ENCODE data around the gene FMO3. TPM values are rescaled to one million over a fixed set of nuclear protein-coding genes. Genes with fewer than 3 reads are reported as not detected.

Gene FMO3
- total RNA-seq, 1 experiment from 2014 or later, result not detected

DNA sequence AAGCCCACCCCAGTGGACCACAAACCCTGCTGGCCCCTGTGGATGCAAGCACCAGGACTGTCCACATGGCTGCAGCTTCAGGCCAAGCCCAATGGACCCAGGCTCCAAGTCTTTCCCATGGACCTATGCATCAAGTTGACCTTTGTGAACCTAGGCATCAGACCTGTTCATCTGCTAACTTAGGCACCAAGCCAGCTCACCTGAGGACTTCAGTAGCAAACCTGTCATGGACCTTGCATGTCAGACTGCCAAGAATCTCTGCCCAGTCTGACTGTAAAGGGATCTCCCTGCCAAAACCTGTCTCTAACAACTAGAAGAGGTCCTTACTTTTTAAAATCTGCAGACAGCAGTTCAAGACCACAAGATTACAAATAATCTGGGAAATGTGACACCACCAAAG, 37.8 kb downstream of the FMO3 start:
- H3K4me3 ChIP-seq, result no peak overlapping the region
- H3K79me2 ChIP-seq (ENCODE audit: low read depth), result no peaks in the 10 kb centered on the region
- DNase-seq, result no peak
- no peaks in the 10 kb centered on the region for H3K4me1 ChIP-seq (replicated peaks; ENCODE audit: insufficient read depth)
- no peaks in the 10 kb centered on the region for H3K27me3 ChIP-seq (ENCODE audit: insufficient read depth, low read depth)
- no peak overlapping the region for H3K4me2 ChIP-seq
- ChIA-PET POLR2A (ENCODE audit: unreplicated experiment) (no interaction called here), CTCF (no interaction called here)
- H3K36me3 ChIP-seq (ENCODE audit: low read depth), result no peaks in the 10 kb centered on the region
- no peak overlapping the region for H2AFZ ChIP-seq
- H3F3A ChIP-seq (ENCODE audit: insufficient read depth, low read depth), result no peaks in the 10 kb centered on the region
- intact Hi-C loops (cut with micrococcal nuclease; ENCODE audit: unreplicated experiment), result no loop called here
- H3K9me2 ChIP-seq (ENCODE audit: insufficient read depth), result no peaks in the 10 kb centered on the region
- no peaks in the 10 kb centered on the region; the same call in 1 of the 2 replicates for H4K20me1 ChIP-seq (ENCODE audit: insufficient read depth)
- no peak overlapping the region for H3K27ac ChIP-seq
- H3K9me3 ChIP-seq (ENCODE audit: insufficient read depth, low read depth), result no peaks in the 10 kb centered on the region
- BruUV-seq (replicated peaks), result no TSS peak
- TF ChIP-seq, protein P1, sequence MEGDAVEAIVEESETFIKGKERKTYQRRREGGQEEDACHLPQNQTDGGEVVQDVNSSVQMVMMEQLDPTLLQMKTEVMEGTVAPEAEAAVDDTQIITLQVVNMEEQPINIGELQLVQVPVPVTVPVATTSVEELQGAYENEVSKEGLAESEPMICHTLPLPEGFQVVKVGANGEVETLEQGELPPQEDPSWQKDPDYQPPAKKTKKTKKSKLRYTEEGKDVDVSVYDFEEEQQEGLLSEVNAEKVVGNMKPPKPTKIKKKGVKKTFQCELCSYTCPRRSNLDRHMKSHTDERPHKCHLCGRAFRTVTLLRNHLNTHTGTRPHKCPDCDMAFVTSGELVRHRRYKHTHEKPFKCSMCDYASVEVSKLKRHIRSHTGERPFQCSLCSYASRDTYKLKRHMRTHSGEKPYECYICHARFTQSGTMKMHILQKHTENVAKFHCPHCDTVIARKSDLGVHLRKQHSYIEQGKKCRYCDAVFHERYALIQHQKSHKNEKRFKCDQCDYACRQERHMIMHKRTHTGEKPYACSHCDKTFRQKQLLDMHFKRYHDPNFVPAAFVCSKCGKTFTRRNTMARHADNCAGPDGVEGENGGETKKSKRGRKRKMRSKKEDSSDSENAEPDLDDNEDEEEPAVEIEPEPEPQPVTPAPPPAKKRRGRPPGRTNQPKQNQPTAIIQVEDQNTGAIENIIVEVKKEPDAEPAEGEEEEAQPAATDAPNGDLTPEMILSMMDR (conservative IDR thresholded peaks at IDR 0.05), result no peak
- no peak for TF ChIP-seq EZH2 (IDR thresholded peaks at IDR 0.05; ENCODE audit: low read depth)

DNA sequence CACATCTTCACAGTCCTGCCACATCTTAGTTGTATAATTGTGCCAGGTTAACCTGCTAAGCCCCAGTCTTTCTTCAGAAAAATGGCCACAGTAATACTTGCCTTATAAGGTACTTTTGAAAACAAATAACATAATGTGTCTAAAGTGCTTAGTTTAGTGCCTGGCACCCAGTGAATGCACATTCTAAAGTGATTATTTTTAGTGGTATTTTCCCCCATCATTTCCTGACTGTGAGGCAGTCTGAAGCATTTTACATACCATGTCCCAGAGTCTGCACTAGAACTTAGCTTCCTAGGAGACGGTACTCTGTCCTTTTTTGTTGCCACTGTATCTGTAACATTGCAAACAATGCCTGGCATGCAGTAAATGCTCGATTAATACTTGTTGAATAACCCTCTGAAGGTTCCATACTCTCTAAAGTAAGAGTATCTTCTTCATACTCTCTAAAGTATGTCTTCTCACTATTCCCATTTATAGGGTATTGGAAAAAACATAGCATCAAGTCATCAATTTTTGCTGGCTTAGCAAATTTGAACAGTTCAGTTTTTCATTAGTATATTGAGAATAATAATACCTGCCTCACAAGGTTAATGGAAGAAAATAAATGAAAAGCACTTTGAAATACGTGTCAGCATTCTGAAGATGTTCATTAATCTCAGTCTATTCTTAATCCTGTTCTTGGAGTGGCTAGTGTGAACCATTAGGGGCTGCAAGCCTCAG, 43.7 kb downstream of the FMO3 start:
- H3K9me2 ChIP-seq (ENCODE audit: insufficient read depth), result no peaks in the 10 kb centered on the region
- no peak for TF ChIP-seq EZH2 (IDR thresholded peaks at IDR 0.05; ENCODE audit: low read depth)
- TF ChIP-seq, protein P1 (conservative IDR thresholded peaks at IDR 0.05), result no peak
- POLR2A ChIA-PET (ENCODE audit: unreplicated experiment), result no interaction called here
- no peak overlapping the region for H3K4me2 ChIP-seq
- H2AFZ ChIP-seq, result no peak overlapping the region
- intact Hi-C loops (cut with micrococcal nuclease; ENCODE audit: unreplicated experiment), result no loop called here
- H3K9me3 ChIP-seq (ENCODE audit: insufficient read depth, low read depth), result no peaks in the 10 kb centered on the region
- H3F3A ChIP-seq (ENCODE audit: insufficient read depth, low read depth), result no peaks in the 10 kb centered on the region
- H4K20me1 ChIP-seq (ENCODE audit: insufficient read depth), result no peaks in the 10 kb centered on the region
- H3K27ac ChIP-seq, result no peak overlapping the region
- no peaks in the 10 kb centered on the region for H3K79me2 ChIP-seq (ENCODE audit: low read depth)
- BruUV-seq (replicated peaks), result no TSS peak
- CTCF ChIA-PET, result no interaction called here
- no peaks in the 10 kb centered on the region for H3K36me3 ChIP-seq (ENCODE audit: low read depth)
- no peak for DNase-seq
- no peaks in the 10 kb centered on the region for H3K4me1 ChIP-seq (replicated peaks; ENCODE audit: insufficient read depth)
- H3K27me3 ChIP-seq (ENCODE audit: insufficient read depth, low read depth), result no peaks in the 10 kb centered on the region
- no peak overlapping the region for H3K4me3 ChIP-seq

DNA sequence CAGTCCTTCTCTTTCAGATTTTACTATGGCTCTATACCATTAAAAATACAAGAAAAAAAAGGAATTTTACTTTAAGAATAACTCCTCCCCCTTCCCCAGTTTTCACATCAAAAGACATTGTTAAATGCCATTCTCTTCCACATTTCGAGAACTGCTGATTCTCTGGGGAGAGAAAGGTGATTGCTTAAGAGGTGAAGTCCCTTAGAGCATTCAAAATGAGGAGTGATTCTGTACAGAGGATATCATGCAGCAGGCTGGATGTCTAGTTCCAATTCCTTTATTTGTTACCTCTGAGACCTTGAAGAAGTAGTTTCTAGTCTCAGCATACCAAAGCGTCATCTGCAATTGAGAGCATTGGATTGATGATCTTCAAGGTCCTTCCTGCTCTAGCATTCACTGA, 46.9 kb downstream of the FMO3 start:
- Histone ChIP-seq H3F3A (ENCODE audit: insufficient read depth, low read depth) (no peaks in the 10 kb centered on the region), H4K20me1 (ENCODE audit: insufficient read depth) (no peaks in the 10 kb centered on the region), H3K4me3 (no peak overlapping the region), H3K4me2 (no peak overlapping the region), H2AFZ (no peak overlapping the region; the same call in 1 of the 2 replicates), H3K4me1 (replicated peaks; ENCODE audit: insufficient read depth) (no peaks in the 10 kb centered on the region), H3K9me3 (ENCODE audit: insufficient read depth, low read depth) (no peaks in the 10 kb centered on the region), H3K27ac (no peak overlapping the region), H3K36me3 (ENCODE audit: low read depth) (no peaks in the 10 kb centered on the region), H3K9me2 (ENCODE audit: insufficient read depth) (no peaks in the 10 kb centered on the region), H3K79me2 (ENCODE audit: low read depth) (no peaks in the 10 kb centered on the region), H3K27me3 (ENCODE audit: insufficient read depth, low read depth) (no peaks in the 10 kb centered on the region)
- TF ChIP-seq EZH2 (IDR thresholded peaks at IDR 0.05; ENCODE audit: low read depth), result no peak
- TF ChIP-seq, protein P1 (conservative IDR thresholded peaks at IDR 0.05), result no peak
- no TSS peak for BruUV-seq (replicated peaks)
- no peak for DNase-seq
- POLR2A ChIA-PET (ENCODE audit: unreplicated experiment), result no interaction called here
- intact Hi-C loops (cut with micrococcal nuclease; ENCODE audit: unreplicated experiment), result no loop called here
- CTCF ChIA-PET, result no interaction called here
